ENCODE results near the gene FGFRL1.

FGFRL1 gene

GRCh38 chr4:1055721-1056590 lies 44.5 kb downstream of the FGFRL1 start:
- no peak for DNase-seq

GRCh38 chr4:1056671-1057402 lies 45.4 kb downstream of the FGFRL1 start:
- DNase-seq: no peak

GRCh38 chr4:1057403-1057745 lies 45.9 kb downstream of the FGFRL1 start:
- no peak for DNase-seq

GRCh38 chr4:1058198-1058996 lies 47.0 kb downstream of the FGFRL1 start:
- DNase-seq: no peak

- no peak for DNase-seq
Observed at GRCh38 chr4:1058997-1059665, 47.7 kb downstream of the FGFRL1 start.

GRCh38 chr4:1060121-1060520 lies 48.7 kb downstream of the FGFRL1 start:
- DNase-seq: no peak

- DNase-seq: no peak
Observed at GRCh38 chr4:1060621-1061020, 49.2 kb downstream of the FGFRL1 start.

- DNase-seq: no peak
Observed at GRCh38 chr4:1061056-1061700, 49.8 kb downstream of the FGFRL1 start.

GRCh38 chr4:1061760-1062159 lies 50.3 kb downstream of the FGFRL1 start:
- no peak for DNase-seq

- no peak for DNase-seq
Observed at GRCh38 chr4:1062419-1062818, 51.0 kb downstream of the FGFRL1 start.

- DNase-seq: no peak
Observed at GRCh38 chr4:1065732-1066131, 54.3 kb downstream of the FGFRL1 start.

GRCh38 chr4:1069394-1069793 lies 58.0 kb downstream of the FGFRL1 start:
- no peak for DNase-seq

- DNase-seq: peak; percentile 26
Observed at GRCh38 chr4:1072830-1073446, 61.5 kb downstream of the FGFRL1 start.

GRCh38 chr4:1074077-1074476 lies 62.7 kb downstream of the FGFRL1 start:
- DNase-seq: no peak

GRCh38 chr4:1075225-1075624 lies 63.8 kb downstream of the FGFRL1 start:
- DNase-seq: no peak

GRCh38 chr4:1075809-1076699 lies 64.6 kb downstream of the FGFRL1 start:
- DNase-seq: no peak

All from NCI-H1092 (cell line).